Right lobe of liver (tissue), 6 donors: ENCODE data around the gene INSYN2B. TPM values are rescaled to one million over a fixed set of nuclear protein-coding genes. Genes with fewer than 3 reads are reported as not detected.
"Not testable (repeated sequence)": the region's sequence is repeated elsewhere in the genome, so short reads cannot be mapped to it uniquely, and the experiment has no call there.

ENCODE experiments used
- ATAC-seq, 4 donors: fragments of 200-7000 bp; cut with Tn5 transposase; one replicate each; pipeline ENCODE4 v1.9.1; 2020; ENCODE audit warnings: mild to moderate bottlenecking in 4 of 4, moderate library complexity in 4 of 4
- DNase-seq, 3 donors: peaks; one replicate each; pipeline ENCODE4 v3.0.0-alpha.2; 2020
- H3K27ac ChIP-seq, 3 donors: fragments of 200-600 bp; one replicate each; pipeline ENCODE4 v1.8.0; 2022
- H3K27me3 ChIP-seq, 2 donors: fragments of 200-600 bp; one replicate each; pipeline ENCODE4 v1.8.0; 2022
- H3K36me3 ChIP-seq, 4 donors: fragments of 200-600 bp; sonication (generic) in 1 of 4; one replicate each; pipeline versions ENCODE4 v1.5.1 to v1.8.0; 2017 to 2022; ENCODE audit warnings: control low read depth in 1 of 4
- H3K4me1 ChIP-seq, 4 donors: fragments of 200-600 bp; sonication (generic) in 1 of 4; one replicate each; pipeline versions ENCODE4 v1.5.1 to v1.8.0; 2017 to 2022; ENCODE audit warnings: control low read depth in 1 of 4
- H3K4me3 ChIP-seq, 3 donors: fragments of 200-600 bp; one replicate each; pipeline ENCODE4 v1.8.0; 2022
- H3K9me3 ChIP-seq, 4 donors: fragments of 200-600 bp; sonication (generic) in 1 of 4; one replicate each; pipeline versions ENCODE4 v1.5.1 to v1.8.0; 2017 to 2022; ENCODE audit warnings: control low read depth in 1 of 4
- POLR2A ChIP-seq: fragments of 450-650 bp; IDR thresholded peaks from one replicate; pipeline ENCODE4 v1.6.1; 2017; ENCODE audit warnings: antibody characterized with exemption, mild to moderate bottlenecking
- WGBS: methylation state at CpG from one replicate; pipeline ENCODE4 v1.1.6; 2018; ENCODE audit warnings: low coverage, low lambda C conversion rate; ENCODE audit not compliant: insufficient coverage; ENCODE audit errors: missing lambda C conversion rate; 5-methylcytosine and 5-hydroxymethylcytosine counted together
- intact Hi-C, 2 donors: fragments of 100-400 bp; cut with DNase I; formaldehyde crosslinking; loops; one replicate each; pipeline versions ENCODE4 v1.11.2 to v1.14.1; 2022
- total RNA-seq, 6 experiments: library from RNA; depleted of rRNA in 2 of 6; stranded (reverse); fragments of >200 nt in 2 of 6; fragmentation: NEBNext Ultra II Directional in 3 of 6; extraction: Animal tissue kit (Norgen Biotek cat#: 25700) in 3 of 6; gene quantifications; one replicate each; pipeline versions ENCODE4 v1.1.0 to v1.2.4, GENCODE V29; 2016 to 2023
- TF ChIP-seq, protein P1 (sequence below), 4 donors: fragments of 200-600 bp in 3 of 4; fragments of 450-650 bp in 1 of 4; IDR thresholded peaks; one replicate each; pipeline versions ENCODE4 v1.5.1 to v1.8.0; 2016 to 2022; ENCODE audit warnings: antibody characterized with exemption in 4 of 4, mild to moderate bottlenecking in 2 of 4
- donor health status: DM: no; HTN: yes; CAD: no.
- donor health status: DM: no; HTN: no; CAD: no.
- donor health status: DM: no; HTN: no; CAD: no.
- donor health status: DM: no; HTN: yes; CAD: no.
- donor health status: DM: no; HTN: yes; CAD: no.

Gene INSYN2B
- total RNA-seq, 6 experiments from 2014 or later: 0.09 to 0.13 TPM; not detected in 4

DNA sequence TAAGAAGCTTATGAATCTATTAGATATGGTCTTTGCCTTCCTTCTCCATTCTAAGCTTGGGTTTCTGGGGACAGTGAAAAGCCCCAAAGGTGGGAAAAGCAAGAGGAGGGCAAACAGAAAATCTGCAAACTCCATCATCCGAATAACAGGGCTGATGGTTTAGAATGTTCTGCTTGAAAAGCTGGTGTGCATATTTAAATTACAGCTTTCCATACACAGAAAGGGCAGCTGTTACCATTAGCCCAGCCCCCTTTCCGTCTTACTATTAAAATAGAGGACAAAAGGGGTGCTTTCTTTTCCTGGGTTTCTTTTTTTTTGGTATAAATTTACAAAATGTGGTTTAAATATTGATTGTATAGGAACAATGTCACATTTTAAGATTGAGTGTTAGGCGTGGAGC lies 22.0 kb downstream of the INSYN2B start:
- intact Hi-C loops: no loop called here
- TF ChIP-seq, protein P1, sequence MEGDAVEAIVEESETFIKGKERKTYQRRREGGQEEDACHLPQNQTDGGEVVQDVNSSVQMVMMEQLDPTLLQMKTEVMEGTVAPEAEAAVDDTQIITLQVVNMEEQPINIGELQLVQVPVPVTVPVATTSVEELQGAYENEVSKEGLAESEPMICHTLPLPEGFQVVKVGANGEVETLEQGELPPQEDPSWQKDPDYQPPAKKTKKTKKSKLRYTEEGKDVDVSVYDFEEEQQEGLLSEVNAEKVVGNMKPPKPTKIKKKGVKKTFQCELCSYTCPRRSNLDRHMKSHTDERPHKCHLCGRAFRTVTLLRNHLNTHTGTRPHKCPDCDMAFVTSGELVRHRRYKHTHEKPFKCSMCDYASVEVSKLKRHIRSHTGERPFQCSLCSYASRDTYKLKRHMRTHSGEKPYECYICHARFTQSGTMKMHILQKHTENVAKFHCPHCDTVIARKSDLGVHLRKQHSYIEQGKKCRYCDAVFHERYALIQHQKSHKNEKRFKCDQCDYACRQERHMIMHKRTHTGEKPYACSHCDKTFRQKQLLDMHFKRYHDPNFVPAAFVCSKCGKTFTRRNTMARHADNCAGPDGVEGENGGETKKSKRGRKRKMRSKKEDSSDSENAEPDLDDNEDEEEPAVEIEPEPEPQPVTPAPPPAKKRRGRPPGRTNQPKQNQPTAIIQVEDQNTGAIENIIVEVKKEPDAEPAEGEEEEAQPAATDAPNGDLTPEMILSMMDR (IDR thresholded peaks at IDR 0.05): no peak
- no peak for TF ChIP-seq POLR2A
- no peak for DNase-seq
- no peak overlapping the region for H3K27ac ChIP-seq
- no peaks in the 10 kb centered on the region for H3K36me3 ChIP-seq
- no peaks in the 10 kb centered on the region for H3K27me3 ChIP-seq
- no peaks in the 10 kb centered on the region for H3K4me1 ChIP-seq
- WGBS: 41% methylated on average over 3 of the region's 3 CpGs
- no peak overlapping the region for H3K4me3 ChIP-seq
- H3K9me3 ChIP-seq: no peaks in the 10 kb centered on the region
- no peak for ATAC-seq

DNA sequence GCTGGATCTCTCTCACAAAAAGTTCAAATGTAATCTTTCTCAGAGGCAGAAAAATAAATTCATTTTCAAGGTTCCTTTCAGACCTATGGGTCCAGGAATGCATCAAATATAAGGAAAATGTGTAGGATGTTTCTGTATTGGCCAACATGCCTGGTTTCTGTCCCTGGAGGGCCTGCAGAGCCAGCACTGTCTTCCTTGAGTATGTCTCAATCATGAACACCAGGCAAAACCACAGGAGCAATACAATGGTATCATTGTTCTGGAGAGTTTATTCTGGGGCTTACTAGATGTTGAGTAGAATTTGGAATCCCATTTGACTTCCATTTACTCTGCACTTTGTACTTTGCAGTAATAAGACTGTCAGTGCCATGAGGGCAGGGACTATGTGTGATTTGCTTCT lies 23.5 kb downstream of the INSYN2B start:
- no peaks in the 10 kb centered on the region for H3K9me3 ChIP-seq
- intact Hi-C loops: no loop called here
- TF ChIP-seq POLR2A: no peak
- TF ChIP-seq, protein P1 (IDR thresholded peaks at IDR 0.05): no peak
- H3K27ac ChIP-seq: no peak overlapping the region
- H3K27me3 ChIP-seq: no peaks in the 10 kb centered on the region
- H3K36me3 ChIP-seq: no peaks in the 10 kb centered on the region
- H3K4me1 ChIP-seq: no peaks in the 10 kb centered on the region
- DNase-seq (no peak), ATAC-seq (no peak)
- no peak overlapping the region for H3K4me3 ChIP-seq

DNA sequence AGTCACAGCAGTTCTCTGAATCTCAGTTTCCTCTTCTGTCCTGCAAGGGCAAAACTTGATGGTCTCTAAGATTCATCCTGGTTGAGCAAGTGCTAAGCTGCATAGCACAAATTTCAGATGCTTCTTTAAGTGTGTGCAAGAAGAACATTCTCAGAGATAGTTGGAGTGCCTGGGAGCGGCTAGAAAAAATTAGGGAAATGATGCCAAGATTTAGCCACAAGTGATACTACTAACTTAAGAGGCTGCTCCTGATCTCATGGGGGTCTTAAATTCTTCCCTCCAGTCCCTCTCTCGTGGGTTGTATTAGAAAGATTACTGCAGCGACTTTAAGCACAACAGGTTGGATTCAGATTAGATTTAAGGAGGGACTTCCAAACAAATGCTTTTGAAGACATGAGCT lies 24.2 kb downstream of the INSYN2B start:
- no peak overlapping the region for H3K4me3 ChIP-seq
- DNase-seq: no peak

DNA sequence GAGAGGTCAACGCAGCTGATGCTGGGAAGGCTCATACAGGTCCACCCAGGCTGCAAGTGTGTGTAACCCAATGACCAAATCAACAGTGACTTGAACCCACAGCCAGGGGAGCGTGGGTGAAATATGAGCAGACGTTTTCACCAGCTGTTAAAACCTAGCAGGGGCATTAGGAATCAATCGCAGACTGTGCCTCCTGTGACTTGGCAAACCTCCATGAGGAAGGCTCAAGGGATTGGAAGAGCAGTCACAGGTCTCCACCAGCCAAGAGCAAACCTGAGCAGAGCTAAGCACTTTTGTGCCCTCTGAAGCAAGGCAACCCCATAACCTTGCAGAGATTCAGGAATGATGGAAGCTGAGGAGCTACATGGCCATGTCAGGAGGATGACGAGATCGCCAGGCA lies 25.5 kb downstream of the INSYN2B start:
- 58% methylated on average over 6 of the region's 6 CpGs for WGBS
- Histone ChIP-seq H3K4me3 (no peak overlapping the region), H3K36me3 (no peaks in the 10 kb centered on the region), H3K27ac (no peak overlapping the region), H3K27me3 (no peaks in the 10 kb centered on the region), H3K9me3 (no peaks in the 10 kb centered on the region), H3K4me1 (no peaks in the 10 kb centered on the region)
- no peak for DNase-seq
- intact Hi-C loops: no loop called here
- no peak for TF ChIP-seq POLR2A
- TF ChIP-seq, protein P1 (IDR thresholded peaks at IDR 0.05): no peak
- ATAC-seq: no peak

More for the DNA sequence above, 24.2 kb downstream of the INSYN2B start:
- H3K9me3 ChIP-seq: no peaks in the 10 kb centered on the region
- intact Hi-C loops: no loop called here
- no peak for TF ChIP-seq POLR2A
- TF ChIP-seq, protein P1 (IDR thresholded peaks at IDR 0.05): no peak
- H3K27ac ChIP-seq: no peak overlapping the region
- no peaks in the 10 kb centered on the region for H3K27me3 ChIP-seq
- ATAC-seq: no peak
- H3K4me1 ChIP-seq: no peaks in the 10 kb centered on the region
- H3K36me3 ChIP-seq: no peaks in the 10 kb centered on the region
- 62% methylated on average over 3 of the region's 3 CpGs for WGBS

DNA sequence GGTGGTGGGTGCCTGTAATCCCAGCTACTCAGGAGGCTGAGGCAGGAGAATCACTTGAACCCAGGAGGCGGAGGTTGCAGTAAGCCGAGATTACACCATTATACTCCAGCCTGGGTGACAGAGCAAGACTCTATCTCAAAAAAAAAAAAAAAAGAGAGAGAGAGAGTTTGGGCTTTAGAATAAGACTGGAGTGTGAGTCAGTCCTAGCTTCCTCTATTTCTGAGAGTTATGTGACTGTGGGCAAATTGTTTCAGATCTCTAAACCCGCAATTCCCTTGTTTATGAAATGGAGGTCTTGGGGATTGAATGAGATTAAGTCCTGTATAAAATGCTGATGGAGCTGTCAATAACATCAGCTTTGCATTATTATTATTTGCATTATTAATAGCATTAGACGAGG lies 27.1 kb downstream of the INSYN2B start:
- intact Hi-C loops, H3K9me3 ChIP-seq, H3K27me3 ChIP-seq, DNase-seq, H3K36me3 ChIP-seq, H3K4me3 ChIP-seq, ATAC-seq, H3K27ac ChIP-seq, H3K4me1 ChIP-seq: not testable (repeated sequence)
- 42% methylated on average over 4 of the region's 4 CpGs for WGBS
